Ureter (tissue), 1 donor: ENCODE results near the gene ITPK1. TPM values are rescaled to one million over a fixed set of nuclear protein-coding genes. Genes with fewer than 3 reads are reported as not detected.

Source experiments
- DNase-seq: peaks from one replicate; pipeline ENCODE4 v3.0.0-alpha.2; 2020; ENCODE audit warnings: low spot score
- total RNA-seq: library from RNA; stranded (reverse); gene quantifications from one replicate; pipeline ENCODE4 v1.2.4, GENCODE V29; 2023
- donor health status: DM: yes; HTN: yes; CAD: no.

The ITPK1 gene
- total RNA-seq, 1 donor from 2014 or later: 70.4 TPM

DNA sequence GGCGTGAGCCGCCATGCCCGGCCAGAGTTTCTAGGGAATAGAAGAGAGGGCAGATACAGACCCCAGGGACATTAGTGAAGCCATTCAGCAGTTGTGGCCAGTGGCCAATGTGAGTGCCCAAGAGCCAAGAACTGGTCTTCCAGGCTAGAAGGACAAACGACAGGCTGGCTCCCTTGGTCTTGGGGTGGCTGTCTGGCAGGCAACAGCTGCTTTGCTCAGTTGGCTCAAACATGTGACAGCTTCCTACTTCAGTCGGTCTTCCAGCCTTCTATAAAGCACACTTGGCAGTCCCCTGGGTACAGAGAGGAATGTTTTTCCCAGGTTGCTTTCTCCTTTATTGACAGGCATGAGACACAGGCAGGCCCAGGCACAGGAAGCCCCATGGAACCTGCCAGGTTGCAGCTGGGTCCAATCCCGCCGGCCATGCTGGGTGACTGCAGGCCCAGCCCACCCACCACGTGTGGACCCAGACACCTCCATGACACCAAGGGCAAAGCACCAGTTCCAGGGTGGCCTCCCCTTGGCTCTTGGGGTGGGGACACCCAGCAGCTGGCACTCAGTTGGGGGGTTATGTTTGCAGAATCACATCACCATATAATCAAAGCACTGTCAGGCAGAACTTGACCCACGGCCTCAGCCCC is 177.4 kb downstream of the ITPK1 start:
- no peak for DNase-seq

DNA sequence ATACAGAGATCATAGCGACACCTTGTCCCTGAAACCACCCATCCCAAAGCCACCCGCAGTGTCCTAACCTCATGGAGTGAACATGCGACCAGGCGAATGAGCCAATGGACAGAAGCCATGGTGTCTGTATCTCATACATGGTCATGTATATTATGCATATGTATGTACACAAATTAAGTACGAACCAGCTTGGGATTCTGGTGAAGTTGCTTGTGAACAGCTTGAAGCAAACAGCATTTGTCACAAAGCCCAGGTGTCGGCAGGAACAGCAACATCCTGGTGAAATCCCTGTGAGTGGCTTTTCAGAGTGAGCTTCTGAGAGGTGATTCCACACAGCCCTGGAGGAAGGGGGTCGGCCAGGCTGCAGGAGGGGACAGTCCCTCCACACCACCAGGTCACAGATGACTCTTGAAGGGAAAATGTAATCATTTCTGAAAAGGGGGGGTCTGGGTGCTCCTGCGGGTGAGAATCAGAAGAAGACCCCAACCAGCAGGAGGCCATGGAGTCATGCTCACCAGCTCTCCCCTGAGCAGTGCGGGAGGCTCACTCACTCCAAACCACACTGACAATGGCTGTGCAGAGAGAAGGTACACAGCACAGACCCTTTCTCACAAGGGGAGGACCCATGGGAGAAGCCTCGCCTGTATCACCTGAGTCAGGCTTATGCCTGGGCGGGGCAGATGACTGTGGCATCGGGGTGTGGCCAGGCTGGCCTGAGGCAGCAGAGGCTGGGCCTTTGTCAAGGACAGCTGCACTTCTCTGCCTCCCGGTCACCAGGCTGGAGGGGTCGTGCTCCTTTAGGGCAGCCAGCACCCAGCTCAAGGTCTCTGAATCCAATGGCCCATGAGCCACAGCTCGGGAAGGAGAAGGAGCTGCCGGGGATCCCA is 178.4 kb downstream of the ITPK1 start:
- no peak for DNase-seq

DNA sequence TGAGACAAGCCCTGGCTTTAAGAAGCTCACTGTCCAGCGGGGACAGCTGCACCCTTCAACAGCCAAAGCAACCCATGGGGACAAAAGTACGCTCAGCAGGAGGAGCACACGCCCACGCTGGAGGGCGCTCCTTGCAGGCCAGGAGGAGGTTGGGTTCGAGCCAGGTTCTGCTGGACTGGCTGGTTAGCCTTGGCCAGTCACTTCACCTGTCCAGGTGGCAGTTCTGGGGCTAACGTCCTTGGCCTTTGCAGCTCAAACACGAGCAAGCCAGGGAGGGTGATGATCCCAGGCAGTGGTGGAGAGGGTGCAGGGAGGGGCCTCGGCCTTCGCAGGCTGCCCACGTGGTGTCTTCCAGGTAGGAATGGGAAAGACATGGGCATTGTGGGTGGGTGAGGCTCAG is 179.6 kb downstream of the ITPK1 start:
- no peak for DNase-seq

DNA sequence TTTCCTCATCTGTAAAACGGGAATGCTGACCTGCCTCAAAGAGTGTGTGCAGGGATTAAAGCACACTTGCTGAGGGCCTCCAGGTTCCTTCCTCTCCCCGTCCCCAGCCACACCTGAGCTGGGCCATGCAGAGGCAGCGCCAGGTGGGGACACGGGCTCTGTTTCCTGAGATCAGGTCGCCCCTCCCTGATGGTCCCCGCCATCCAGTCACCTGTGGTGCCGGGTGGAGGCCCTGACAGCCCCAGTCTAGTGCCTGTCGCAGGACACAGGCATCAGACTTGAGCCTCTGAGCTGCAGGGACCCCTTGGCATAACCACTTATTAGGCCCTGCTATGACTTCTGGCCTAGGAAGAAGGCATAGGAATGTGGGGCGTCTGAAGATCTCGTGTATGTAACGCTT is 180.3 kb downstream of the ITPK1 start:
- DNase-seq: no peak

DNA sequence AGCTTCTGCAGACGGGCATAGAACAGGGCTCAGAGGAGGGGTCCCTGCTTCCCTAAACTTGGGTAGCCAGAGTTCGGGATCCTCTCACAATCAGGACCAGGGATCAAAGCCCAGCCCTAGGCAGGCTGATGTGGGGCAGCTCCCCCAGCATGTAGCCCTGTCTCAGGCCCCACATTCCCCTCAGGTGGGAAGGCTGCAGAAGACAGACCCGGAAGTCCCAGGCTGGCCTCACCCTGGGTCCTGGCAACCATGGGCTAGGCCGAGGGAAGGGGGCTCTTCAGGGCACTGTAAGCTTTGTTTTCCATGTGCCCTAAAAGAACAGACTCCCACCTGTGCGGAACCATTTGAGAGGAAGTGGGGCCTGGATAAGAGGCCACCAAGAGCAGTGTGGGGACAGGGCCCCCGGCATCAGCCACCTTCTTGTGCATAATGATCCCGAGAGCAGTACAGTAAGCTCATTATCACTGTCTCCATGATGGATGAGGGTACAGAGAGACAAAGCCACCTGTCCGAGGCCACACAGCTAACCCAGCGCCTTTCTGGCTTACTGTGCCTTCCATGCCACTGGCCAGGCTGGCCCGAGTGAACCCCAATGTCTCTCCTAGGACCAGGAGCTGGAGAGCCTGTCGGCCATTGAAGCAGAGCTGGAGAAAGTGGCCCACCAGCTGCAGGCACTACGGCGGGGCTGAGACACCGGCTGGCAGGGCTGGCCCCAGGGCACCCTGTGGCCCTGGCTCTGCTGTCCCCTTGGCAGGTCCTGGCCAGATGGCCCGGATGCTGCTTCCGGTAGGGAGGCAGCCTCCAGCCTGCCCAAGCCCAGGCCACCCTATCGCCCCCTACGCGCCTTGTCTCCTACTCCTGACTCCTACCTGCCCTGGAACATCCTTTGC is 181.3 kb downstream of the ITPK1 start:
- no peak for DNase-seq

DNA sequence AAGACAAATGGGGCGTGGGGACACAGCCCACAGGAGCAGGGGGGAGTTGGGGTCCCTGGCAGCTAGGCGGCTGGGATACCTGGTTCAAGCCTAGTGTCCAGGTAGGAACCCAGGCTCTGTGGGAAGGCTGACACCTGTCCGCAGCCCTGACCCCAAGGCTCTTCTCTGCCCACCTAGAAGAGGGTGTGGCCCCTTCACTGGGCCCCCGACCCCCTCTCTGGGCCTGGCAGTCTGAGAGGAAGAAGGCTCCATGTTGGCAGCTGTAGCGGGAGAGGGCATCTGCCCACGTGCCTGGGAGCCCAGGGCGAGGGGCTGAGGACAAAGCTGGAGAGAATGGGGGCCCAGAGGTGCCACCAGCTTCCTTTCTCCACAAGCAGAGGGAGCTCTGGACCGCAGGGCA is 182.2 kb downstream of the ITPK1 start:
- DNase-seq: no peak

DNA sequence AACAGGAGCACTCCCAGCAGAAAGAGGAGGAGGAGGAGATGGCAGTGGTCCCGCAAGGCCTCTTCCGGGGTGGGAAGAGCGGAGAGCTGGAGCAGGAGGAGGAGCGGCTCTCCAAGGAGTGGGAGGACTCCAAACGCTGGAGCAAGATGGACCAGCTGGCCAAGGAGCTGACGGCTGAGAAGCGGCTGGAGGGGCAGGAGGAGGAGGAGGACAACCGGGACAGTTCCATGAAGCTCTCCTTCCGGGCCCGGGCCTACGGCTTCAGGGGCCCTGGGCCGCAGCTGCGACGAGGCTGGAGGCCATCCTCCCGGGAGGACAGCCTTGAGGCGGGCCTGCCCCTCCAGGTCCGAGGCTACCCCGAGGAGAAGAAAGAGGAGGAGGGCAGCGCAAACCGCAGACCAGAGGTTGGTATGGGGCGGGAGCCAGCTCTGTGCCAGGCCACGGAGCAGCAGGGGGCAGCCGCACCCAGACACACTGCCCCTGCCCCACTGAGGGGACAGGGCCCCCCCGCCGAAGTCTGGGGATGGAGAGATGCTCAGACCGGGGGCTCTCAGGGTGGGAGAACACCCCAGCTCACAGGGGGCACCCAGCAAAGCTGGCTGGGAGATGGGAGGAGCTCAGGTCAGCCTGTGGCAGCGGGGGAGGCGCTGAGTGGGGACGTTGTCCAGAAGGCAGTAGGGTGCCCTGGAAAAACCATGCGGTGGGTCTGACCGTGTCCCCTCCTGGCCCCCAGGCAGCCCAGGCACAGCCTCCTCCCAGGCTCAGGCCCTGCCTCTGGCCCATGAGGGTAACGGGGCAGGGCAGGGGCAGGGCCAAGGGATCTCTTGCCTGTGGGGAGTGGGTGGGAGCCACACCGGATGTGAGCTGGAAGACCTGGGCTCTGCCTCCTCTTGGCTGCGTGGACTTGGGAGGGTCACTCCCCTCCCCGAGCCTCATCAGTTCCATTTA is 183.0 kb downstream of the ITPK1 start:
- no peak for DNase-seq

DNA sequence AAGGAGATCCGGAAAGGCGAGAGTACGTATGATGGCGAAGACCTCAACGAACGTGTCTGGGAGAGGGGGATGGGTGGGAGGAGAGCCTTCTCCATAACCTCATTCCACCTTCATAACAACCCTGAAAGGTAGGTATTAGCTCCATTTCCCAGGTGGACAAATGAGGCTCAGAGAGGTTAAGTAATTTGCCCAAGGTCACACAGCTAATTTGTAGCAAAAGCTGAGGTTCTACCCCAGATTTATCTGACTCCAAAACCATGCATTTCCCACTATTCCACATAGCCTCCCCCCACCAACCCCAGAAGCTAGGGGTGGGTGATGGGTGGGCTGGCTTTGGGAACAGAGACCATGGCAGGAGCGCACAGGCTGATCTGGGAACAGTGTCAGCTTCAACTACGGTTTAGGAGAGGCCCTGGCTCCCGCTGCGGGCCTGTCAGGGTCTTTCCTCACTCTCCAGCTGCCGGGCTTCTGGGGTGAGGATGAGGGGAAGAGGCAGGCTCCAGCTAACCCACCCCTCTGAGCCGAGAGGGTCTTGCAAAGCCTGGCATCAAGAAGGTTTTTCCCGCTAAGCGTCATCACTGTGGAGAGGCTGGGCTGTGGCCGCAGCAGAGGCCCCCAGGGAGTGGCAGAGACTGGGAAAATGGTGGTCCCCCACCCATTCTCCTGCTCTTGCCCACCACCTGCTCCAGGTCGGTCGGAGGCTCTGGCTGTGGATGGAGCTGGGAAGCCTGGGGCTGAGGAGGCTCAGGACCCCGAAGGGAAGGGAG is 183.9 kb downstream of the ITPK1 start:
- DNase-seq: no peak

DNA sequence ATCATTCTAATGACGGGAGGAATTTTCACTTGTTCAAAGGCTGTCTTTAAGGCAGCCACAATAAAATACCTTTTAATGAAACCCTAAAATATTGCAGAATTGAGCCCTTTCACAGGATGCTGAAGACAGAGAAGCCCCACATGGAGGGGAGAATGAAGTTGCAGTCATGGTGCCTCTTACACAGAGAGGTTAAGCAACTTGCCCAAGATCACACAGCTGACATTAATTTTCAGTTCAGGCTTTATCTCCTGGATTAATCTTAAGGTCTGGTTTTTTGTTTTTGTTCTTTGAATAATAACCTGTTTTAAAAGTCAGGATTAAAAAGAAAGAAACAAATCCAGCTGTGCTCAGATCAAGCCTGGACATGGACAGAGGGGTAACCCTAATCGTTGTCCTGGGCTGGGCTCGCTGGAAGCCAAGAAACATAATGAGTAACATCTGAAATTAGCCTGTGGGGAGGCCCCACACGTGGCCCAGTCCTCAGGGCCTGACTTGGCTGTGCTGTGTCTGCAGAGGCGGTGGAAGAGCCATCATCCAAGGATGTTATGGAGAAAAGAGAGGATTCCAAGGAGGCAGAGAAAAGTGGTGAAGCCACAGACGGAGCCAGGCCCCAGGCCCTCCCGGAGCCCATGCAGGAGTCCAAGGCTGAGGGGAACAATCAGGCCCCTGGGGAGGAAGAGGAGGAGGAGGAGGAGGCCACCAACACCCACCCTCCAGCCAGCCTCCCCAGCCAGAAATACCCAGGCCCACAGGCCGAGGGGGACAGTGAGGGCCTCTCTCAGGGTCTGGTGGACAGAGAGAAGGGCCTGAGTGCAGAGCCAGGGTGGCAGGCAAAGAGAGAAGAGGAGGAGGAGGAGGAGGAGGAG is 184.8 kb downstream of the ITPK1 start:
- no peak for DNase-seq

DNA sequence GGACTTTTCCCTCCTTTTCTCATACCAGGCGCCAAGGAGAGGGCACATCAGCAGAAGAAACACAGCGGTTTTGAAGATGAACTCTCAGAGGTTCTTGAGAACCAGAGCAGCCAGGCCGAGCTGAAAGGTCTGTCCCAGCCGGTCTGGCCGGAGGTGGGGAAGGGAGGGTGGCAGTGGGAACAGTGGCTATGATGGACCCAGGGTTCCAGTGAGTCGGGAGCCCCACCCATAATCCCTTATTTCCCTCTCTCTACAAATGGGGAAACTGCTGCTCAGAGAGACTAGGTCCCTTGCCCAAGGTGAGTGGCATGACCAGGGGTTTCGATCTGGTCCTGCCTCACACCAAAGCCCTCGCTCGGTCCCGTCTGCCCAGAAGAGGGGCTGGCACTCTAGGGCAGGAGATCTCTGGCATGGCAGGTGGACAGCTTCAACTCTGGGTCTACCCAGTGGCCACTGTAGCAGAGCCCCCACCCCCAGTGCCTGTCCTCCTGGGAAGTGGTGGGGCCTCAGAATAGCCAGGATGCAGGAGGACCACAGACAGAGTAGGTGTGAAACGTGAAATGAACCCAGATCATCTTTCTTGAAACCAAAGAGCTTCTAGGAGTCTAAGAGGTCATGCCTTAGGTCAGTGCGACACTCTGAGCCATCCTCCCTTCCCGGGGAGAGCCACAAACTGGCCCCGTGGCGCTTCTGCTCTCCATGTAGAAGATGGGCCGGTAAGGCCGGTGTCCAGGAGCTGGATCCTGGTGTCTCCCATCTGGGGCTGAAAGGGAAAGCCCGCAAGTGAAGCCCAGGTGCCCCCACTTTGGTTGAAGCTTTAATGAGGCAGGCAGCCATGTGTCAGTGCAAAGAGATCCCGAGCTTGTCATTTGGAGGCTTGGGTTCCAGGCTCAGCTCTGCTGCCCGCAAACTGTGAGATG is 185.8 kb downstream of the ITPK1 start:
- no peak for DNase-seq

DNA sequence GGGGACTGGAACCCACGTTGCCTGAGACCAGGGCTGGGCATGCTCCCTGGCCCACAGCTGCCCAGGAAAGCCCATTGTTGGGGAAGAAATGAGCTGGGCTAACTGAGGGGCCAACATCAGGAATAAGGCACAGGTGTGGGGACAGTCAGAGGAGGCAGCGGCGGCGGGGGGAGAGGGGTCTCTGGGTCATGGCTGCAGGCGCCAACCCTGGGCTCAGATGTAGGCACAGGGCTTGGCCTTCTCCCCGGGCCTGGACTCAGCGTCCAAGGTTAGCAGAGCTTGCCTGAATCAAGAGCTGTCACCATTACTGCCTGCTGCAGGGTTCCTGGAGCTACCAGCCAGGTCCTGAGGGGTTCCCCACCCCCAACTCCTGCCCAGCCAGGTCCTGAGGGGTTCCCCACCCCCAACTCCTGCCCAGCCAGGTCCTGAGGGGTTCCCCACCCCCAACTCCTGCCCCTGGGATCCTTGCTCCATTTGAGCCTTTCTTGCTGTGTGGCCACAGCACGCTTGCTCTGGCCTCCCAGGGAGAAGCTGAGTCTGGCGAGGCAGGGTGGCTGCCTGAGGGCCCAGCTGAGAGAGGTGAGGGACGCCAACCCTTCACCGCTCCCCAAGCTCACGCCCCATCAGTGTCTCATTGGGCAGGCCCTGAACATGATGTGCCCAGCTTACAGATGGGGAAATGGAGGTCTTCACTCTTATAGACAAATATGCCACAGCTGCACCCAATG is 186.6 kb downstream of the ITPK1 start:
- DNase-seq: no peak

DNA sequence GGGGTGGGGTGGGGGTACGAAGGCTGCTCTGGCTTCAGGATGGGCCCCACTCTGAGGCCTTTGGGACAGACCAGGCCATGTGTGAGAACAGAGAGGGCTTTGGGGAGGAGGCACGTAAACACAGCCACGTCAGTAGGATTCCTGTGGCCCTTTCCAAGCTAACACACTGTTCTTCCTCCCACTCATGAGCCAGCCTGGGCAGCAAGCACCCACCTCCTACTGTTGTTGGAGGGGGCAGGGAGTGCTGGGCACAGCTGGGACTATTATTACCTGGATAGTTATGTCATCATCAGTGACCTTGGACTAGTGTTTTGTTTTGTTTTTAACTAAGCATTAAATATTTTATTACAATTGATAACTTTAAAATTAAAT is 187.5 kb downstream of the ITPK1 start:
- no peak for DNase-seq

DNA sequence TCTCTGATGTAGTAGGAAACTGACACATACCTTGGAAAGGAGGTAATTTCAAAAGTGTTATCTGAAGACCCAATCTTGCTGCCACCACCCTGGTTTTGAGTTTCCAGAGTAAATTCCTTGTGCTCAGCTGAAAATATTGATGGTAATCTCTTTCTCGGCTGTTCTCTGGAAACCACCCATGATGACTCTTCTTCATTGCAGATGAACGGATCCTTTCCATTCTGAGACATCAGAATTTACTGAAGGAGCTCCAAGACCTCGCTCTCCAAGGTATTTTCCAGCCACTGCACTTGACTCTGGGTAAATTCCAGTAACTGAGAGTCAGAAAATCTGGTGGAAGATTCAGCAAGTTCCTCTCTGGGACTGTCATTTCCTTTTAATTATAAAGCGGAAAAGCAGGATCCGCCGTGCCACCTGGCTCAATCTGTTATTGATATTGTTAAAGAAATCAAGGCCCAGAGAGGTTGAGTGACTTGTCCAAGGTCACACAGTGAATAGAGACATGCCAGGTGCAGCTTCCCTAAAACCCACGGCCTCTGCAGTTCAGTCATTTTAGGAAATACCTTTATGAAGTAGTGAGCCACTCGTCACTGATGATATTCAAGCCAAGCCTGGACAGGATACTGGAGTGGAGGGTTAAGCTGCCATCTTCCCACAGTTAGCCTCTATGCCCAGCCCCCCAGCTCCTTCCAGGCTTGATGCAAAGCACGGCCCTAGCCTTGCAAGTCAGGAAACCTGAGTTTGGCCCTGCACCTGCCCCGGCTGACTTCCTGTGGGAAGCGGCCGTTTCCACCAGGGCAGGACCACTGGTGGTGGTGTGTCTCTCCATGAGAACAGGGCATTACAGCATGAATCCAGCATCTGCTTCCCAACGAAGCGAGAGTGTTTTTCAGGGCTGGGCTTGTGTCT is 188.1 kb downstream of the ITPK1 start:
- no peak for DNase-seq

DNA sequence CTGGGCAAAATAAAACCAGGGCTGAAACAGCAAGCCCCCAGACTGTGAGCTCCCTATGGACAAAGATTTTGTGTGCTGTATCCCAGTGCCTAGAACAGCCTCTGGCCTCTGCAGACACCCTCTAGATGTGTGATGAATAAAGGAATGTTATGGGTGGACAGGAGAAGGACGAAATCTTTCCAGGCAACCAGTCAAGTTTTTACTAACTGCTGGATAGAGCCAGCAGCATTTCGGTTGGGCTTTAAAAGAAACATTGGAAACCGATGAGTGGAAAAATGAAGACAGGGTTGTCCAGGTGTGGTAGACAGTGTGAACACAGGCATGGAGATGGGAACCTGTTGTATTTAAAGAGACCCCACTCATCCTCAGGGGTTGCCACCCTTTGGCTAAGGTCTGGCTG is 188.8 kb downstream of the ITPK1 start:
- no peak for DNase-seq

DNA sequence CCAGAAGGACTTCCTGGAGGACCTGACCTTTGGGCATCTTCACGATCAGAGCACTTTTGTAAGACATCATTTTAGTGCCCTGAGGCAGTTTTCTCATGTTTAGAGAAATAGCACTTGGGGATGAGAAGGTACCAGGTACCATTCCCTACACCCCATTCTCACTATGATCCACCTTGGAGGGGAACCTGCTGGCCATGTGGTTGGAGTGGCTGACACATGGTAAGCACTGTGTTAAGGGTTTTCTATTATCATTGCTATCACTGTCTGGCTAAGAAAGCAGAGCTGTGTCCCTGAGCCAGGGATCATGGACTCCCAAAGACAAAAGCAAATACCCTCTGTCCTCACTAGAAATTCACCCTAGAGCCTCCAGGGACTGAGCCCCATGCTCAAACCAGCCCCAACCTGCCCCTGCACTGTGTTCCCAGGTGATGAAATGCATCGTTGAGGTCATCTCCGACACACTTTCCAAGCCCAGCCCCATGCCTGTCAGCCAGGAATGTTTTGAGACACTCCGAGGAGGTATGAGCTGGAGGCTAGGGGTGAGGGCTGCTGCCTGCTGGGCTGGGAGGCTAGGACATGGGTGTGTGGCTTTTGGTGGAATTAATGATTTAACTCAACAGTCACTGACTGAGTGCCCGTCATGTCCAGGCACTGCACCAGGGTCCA is 189.4 kb downstream of the ITPK1 start:
- no peak for DNase-seq

DNA sequence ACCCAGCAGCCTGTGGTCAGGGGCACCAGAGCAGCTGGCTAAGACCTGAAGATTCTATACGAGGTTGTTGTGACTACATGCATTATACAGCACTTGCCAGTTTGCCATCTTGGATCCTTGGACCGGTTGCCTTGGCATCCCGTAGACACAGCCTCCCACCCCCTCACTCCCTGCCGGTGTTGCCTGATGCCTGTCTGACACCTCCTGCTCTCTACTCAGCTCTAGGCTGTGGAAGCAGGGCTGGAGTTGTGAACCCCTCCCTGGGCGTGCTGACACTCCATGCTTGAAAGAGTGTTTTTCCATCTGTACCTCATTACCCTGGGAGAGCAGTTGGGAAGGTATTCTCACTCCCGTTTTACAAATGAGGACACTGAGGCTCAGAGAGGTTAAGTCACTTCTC is 190.3 kb downstream of the ITPK1 start:
- DNase-seq: no peak
